ENCODE measurements around the gene OR8G1. TPM values are rescaled to one million over a fixed set of nuclear protein-coding genes. Genes with fewer than 3 reads are reported as not detected.

Gene OR8G1
- total and polyA plus RNA-seq, 4 experiments from 2014 or later: not detected

- Histone ChIP-seq H3K27ac (ENCODE audit: low read depth, low read length) (no peak overlapping the region), H3K4me1 (ENCODE audit: insufficient read depth, low read length) (no peaks in the 10 kb centered on the region), H3K4me3 (ENCODE audit: low read length in 2 of 2) (no peak overlapping the region), H3K36me3 (ENCODE audit: insufficient read depth, low read length) (no peaks in the 10 kb centered on the region), H3K27me3 (ENCODE audit: insufficient read depth, low read length) (no peaks in the 10 kb centered on the region), H3K9me3 (ENCODE audit: control insufficient read depth in 1 of 2, low read length in 2 of 2) (no peaks in the 10 kb centered on the region)
- intact Hi-C loops (cut with micrococcal nuclease): no loop called here
- Mint-ChIP-seq H3K4me1 (no peaks in the 10 kb centered on the region), H3K9me3 (peaks cover 0 to 30% (median 11%) of the 10 kb centered on the region in 8 donors), H3K4me3 (no peak overlapping the region), H3K27me3 (peaks cover 0 to 2% of the 10 kb centered on the region in 2 donors), H3K36me3 (no peaks in the 10 kb centered on the region), H3K27ac (no peak overlapping the region)
- DNase-seq: no peak
- CTCF ChIA-PET (ENCODE audit: partially characterized antibody): no interaction called here
- POLR2A ChIA-PET (ENCODE audit: partially characterized antibody): no interaction called here
These were observed 36.9 kb downstream of the OR8G1 start for GRCh38 chr11:124277804-124278203.

- intact Hi-C loops (cut with micrococcal nuclease): no loop called here
- Histone ChIP-seq H3K9me3 (ENCODE audit: control insufficient read depth in 1 of 2, low read length in 2 of 2) (no peaks in the 10 kb centered on the region), H3K27ac (ENCODE audit: low read depth, low read length) (no peak overlapping the region), H3K27me3 (ENCODE audit: insufficient read depth, low read length) (no peaks in the 10 kb centered on the region), H3K36me3 (ENCODE audit: insufficient read depth, low read length) (no peaks in the 10 kb centered on the region), H3K4me3 (ENCODE audit: low read length in 2 of 2) (no peak overlapping the region), H3K4me1 (ENCODE audit: insufficient read depth, low read length) (no peaks in the 10 kb centered on the region)
- H3K4me3 Mint-ChIP-seq: no peak overlapping the region
- H3K4me1 Mint-ChIP-seq: no peaks in the 10 kb centered on the region
- ChIA-PET POLR2A (ENCODE audit: partially characterized antibody) (no interaction called here), CTCF (ENCODE audit: partially characterized antibody) (no interaction called here)
- H3K36me3 Mint-ChIP-seq: no peaks in the 10 kb centered on the region
- H3K27me3 Mint-ChIP-seq: peaks cover 0 to 2% of the 10 kb centered on the region in 2 donors
- H3K27ac Mint-ChIP-seq: no peak overlapping the region
- no peak for DNase-seq
- peaks cover 0 to 31% (median 12%) of the 10 kb centered on the region in 8 donors for H3K9me3 Mint-ChIP-seq
These were observed 37.4 kb downstream of the OR8G1 start for GRCh38 chr11:124278261-124278660.

DNA sequence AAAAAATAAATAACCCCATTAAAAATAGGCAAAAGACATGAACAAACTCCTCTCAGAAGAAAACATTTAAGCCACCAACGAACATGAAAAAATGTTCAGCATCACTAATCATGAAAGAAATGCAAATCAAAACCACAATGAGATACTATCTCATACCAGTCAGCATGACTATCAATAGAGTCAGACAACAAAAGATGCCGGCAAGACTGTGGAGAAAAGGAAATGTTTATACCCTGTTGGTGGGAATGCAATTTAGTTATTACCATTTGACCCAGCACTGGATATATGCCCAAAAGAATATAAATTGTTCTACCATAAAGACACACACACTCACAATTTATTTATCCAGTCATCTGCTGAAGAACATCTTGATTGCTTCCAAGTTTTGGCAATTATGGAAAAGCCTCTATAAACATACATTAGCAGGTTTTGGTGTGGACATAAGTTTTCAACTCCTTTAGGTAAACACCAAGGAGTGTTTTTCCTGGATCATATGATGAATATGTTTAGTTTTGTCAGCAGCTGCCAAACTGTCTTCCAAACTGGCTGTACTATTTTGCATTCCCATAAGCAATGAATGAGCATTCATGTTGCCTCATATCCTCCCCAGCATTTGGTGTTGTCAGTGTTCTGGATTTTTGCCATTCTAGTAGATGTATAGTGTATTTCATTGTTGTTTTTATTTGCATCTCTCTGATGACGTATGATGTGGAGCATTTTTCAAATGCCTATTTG lies 44.9 kb downstream of the OR8G1 start:
- Histone ChIP-seq H3K4me3 (ENCODE audit: low read length in 2 of 2) (no peak overlapping the region), H3K27me3 (ENCODE audit: insufficient read depth, low read length) (no peaks in the 10 kb centered on the region), H3K27ac (ENCODE audit: low read depth, low read length) (no peak overlapping the region), H3K36me3 (ENCODE audit: insufficient read depth, low read length) (no peaks in the 10 kb centered on the region), H3K9me3 (ENCODE audit: control insufficient read depth in 1 of 2, low read length in 2 of 2) (no peaks in the 10 kb centered on the region), H3K4me1 (ENCODE audit: insufficient read depth, low read length) (no peaks in the 10 kb centered on the region)
- Mint-ChIP-seq H3K4me1 (no peaks in the 10 kb centered on the region), H3K27ac (no peak overlapping the region), H3K4me3 (no peak overlapping the region), H3K9me3 (peaks cover 0 to 28% (median 8%) of the 10 kb centered on the region in 8 donors), H3K36me3 (no peaks in the 10 kb centered on the region), H3K27me3 (no peaks in the 10 kb centered on the region)
- ChIA-PET POLR2A (ENCODE audit: partially characterized antibody) (no interaction called here), CTCF (ENCODE audit: partially characterized antibody) (no interaction called here)
- no peak for DNase-seq
- intact Hi-C loops (cut with micrococcal nuclease): no loop called here

DNA sequence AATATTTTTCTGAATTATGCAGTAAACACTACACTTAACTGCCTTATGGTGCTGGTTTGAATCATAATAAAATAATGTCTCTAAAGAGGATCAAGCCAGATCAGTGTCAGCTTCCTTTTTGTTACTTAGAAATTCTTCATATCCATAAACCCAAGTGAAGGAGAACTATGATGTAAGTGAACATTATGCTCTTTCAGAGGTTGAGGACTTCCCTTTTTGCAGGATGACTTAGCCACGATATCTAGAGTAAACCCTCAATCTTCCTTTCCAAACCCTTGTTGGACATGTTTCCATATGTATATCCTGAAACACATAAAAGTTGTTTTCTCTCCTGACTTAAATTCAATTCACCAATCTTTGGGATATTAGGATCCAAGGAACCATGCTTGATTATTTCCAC lies 53.8 kb downstream of the OR8G1 start:
- ChIA-PET POLR2A (ENCODE audit: partially characterized antibody) (no interaction called here), CTCF (ENCODE audit: partially characterized antibody) (no interaction called here)
- Mint-ChIP-seq H3K4me3 (no peak overlapping the region), H3K4me1 (no peaks in the 10 kb centered on the region), H3K36me3 (no peaks in the 10 kb centered on the region), H3K27me3 (no peaks in the 10 kb centered on the region), H3K27ac (no peak overlapping the region), H3K9me3 (peaks cover 0 to 8% (median 2%) of the 10 kb centered on the region in 8 donors)
- Histone ChIP-seq H3K27ac (ENCODE audit: low read depth, low read length) (no peak overlapping the region), H3K27me3 (ENCODE audit: insufficient read depth, low read length) (no peaks in the 10 kb centered on the region), H3K36me3 (ENCODE audit: insufficient read depth, low read length) (no peaks in the 10 kb centered on the region), H3K4me1 (ENCODE audit: insufficient read depth, low read length) (no peaks in the 10 kb centered on the region), H3K9me3 (ENCODE audit: control insufficient read depth in 1 of 2, low read length in 2 of 2) (no peaks in the 10 kb centered on the region), H3K4me3 (ENCODE audit: low read length in 2 of 2) (no peak overlapping the region)
- DNase-seq: no peak
- intact Hi-C loops (cut with micrococcal nuclease): no loop called here

GRCh38 chr11:124296016-124296415 lies 55.1 kb downstream of the OR8G1 start:
- no peak for DNase-seq
- Mint-ChIP-seq H3K4me3 (no peak overlapping the region), H3K4me1 (no peaks in the 10 kb centered on the region), H3K36me3 (no peaks in the 10 kb centered on the region), H3K9me3 (peaks cover 0 to 8% (median 2%) of the 10 kb centered on the region in 8 donors), H3K27ac (no peak overlapping the region), H3K27me3 (no peaks in the 10 kb centered on the region)
- ChIA-PET CTCF (ENCODE audit: partially characterized antibody) (no interaction called here), POLR2A (ENCODE audit: partially characterized antibody) (no interaction called here)
- H3K27me3 ChIP-seq (ENCODE audit: insufficient read depth, low read length): no peaks in the 10 kb centered on the region
- no peaks in the 10 kb centered on the region for H3K9me3 ChIP-seq (ENCODE audit: control insufficient read depth in 1 of 2, low read length in 2 of 2)
- no peaks in the 10 kb centered on the region for H3K4me1 ChIP-seq (ENCODE audit: insufficient read depth, low read length)
- no peak overlapping the region for H3K27ac ChIP-seq (ENCODE audit: low read depth, low read length)
- intact Hi-C loops (cut with micrococcal nuclease): no loop called here
- H3K36me3 ChIP-seq (ENCODE audit: insufficient read depth, low read length): no peaks in the 10 kb centered on the region
- no peak overlapping the region for H3K4me3 ChIP-seq (ENCODE audit: low read length in 2 of 2)

GRCh38 chr11:124297921-124298320 lies 57.0 kb downstream of the OR8G1 start:
- H3K27ac ChIP-seq (ENCODE audit: low read depth, low read length): no peak overlapping the region
- intact Hi-C loops (cut with micrococcal nuclease): no loop called here
- H3K9me3 ChIP-seq (ENCODE audit: control insufficient read depth in 1 of 2, low read length in 2 of 2): no peaks in the 10 kb centered on the region
- no peak for DNase-seq
- H3K36me3 ChIP-seq (ENCODE audit: insufficient read depth, low read length): no peaks in the 10 kb centered on the region
- ChIA-PET CTCF (ENCODE audit: partially characterized antibody) (no interaction called here), POLR2A (ENCODE audit: partially characterized antibody) (no interaction called here)
- H3K27me3 Mint-ChIP-seq: no peaks in the 10 kb centered on the region
- H3K4me1 ChIP-seq (ENCODE audit: insufficient read depth, low read length): no peaks in the 10 kb centered on the region
- H3K4me3 Mint-ChIP-seq: no peak overlapping the region
- H3K4me1 Mint-ChIP-seq: no peaks in the 10 kb centered on the region
- no peaks in the 10 kb centered on the region for H3K27me3 ChIP-seq (ENCODE audit: insufficient read depth, low read length)
- H3K27ac Mint-ChIP-seq: no peak overlapping the region
- no peak overlapping the region for H3K4me3 ChIP-seq (ENCODE audit: low read length in 2 of 2)
- no peaks in the 10 kb centered on the region for H3K36me3 Mint-ChIP-seq
- peaks cover 0 to 6% (median 0%) of the 10 kb centered on the region in 8 donors for H3K9me3 Mint-ChIP-seq

DNA sequence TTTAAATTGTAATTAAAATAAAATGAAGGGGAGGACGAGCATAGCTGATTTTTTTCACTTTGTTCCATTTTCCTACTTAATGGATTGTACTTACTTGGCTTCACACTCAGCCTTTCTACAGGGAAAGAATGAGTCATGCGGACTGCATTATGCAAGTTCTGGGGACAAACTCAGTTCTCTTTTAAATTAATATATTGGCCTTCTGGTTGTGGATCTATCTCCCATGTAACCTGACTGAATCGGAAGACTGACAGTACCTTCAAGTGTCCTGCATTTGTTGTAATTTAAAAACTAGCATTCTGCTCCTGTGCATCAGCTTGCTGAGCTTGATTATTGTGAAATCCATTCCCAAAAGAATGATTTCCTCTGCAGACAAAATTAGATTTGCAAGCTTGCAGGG lies 60.7 kb downstream of the OR8G1 start:
- Histone ChIP-seq H3K27me3 (ENCODE audit: insufficient read depth, low read length) (no peaks in the 10 kb centered on the region), H3K4me1 (ENCODE audit: insufficient read depth, low read length) (no peaks in the 10 kb centered on the region), H3K9me3 (ENCODE audit: control insufficient read depth in 1 of 2, low read length in 2 of 2) (no peaks in the 10 kb centered on the region), H3K4me3 (ENCODE audit: low read length in 2 of 2) (no peak overlapping the region), H3K36me3 (ENCODE audit: insufficient read depth, low read length) (no peaks in the 10 kb centered on the region), H3K27ac (ENCODE audit: low read depth, low read length) (no peak overlapping the region)
- DNase-seq: no peak
- H3K27me3 Mint-ChIP-seq: peaks cover 0 to 2% of the 10 kb centered on the region in 2 donors
- peaks cover 0 to 6% (median 0%) of the 10 kb centered on the region in 8 donors for H3K9me3 Mint-ChIP-seq
- intact Hi-C loops (cut with micrococcal nuclease): no loop called here
- no peaks in the 10 kb centered on the region for H3K4me1 Mint-ChIP-seq
- ChIA-PET CTCF (ENCODE audit: partially characterized antibody) (no interaction called here), POLR2A (ENCODE audit: partially characterized antibody) (no interaction called here)
- no peak overlapping the region for H3K27ac Mint-ChIP-seq
- H3K36me3 Mint-ChIP-seq: no peaks in the 10 kb centered on the region
- H3K4me3 Mint-ChIP-seq: no peak overlapping the region
